ENCODE data around the gene INO80D.

GRCh38 chr2:205988274-205988673, 97.7 kb downstream of the INO80D start:
- TF ChIP-seq, protein P1, sequence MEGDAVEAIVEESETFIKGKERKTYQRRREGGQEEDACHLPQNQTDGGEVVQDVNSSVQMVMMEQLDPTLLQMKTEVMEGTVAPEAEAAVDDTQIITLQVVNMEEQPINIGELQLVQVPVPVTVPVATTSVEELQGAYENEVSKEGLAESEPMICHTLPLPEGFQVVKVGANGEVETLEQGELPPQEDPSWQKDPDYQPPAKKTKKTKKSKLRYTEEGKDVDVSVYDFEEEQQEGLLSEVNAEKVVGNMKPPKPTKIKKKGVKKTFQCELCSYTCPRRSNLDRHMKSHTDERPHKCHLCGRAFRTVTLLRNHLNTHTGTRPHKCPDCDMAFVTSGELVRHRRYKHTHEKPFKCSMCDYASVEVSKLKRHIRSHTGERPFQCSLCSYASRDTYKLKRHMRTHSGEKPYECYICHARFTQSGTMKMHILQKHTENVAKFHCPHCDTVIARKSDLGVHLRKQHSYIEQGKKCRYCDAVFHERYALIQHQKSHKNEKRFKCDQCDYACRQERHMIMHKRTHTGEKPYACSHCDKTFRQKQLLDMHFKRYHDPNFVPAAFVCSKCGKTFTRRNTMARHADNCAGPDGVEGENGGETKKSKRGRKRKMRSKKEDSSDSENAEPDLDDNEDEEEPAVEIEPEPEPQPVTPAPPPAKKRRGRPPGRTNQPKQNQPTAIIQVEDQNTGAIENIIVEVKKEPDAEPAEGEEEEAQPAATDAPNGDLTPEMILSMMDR (conservative IDR thresholded peaks at IDR 0.05 in 1 of 2, IDR thresholded peaks at IDR 0.05 in 1 of 2; ENCODE audit: low read depth in 1 of 2, low read length in 2 of 2): no peak
- no peak for TF ChIP-seq EZH2 (IDR thresholded peaks at IDR 0.05; ENCODE audit: low read length, missing control alignments)

Measured in fibroblast of lung (primary cell).